HG03558 (cell line): ENCODE results near the gene PPP6R3.
"Not testable (repeated sequence)": the region's sequence is repeated elsewhere in the genome, so short reads cannot be mapped to it uniquely, and the experiment has no call there.

Experiments used
- ATAC-seq: cut with Tn5 transposase; IDR thresholded peaks from one replicate; pipeline ENCODE4 v1.9.1; 2021; ENCODE audit warnings: moderate number of reproducible peaks; ENCODE audit not compliant: unreplicated experiment; ENCODE audit errors: extremely low read depth

PPP6R3 gene

GRCh38 chr11:68589547-68590216 is 129.1 kb downstream of the PPP6R3 start:
- no peak for ATAC-seq

- no peak for ATAC-seq
Observed at GRCh38 chr11:68591719-68592118, 131.2 kb downstream of the PPP6R3 start.

- no peak for ATAC-seq
Observed at GRCh38 chr11:68593441-68593840, 132.9 kb downstream of the PPP6R3 start.

- no peak for ATAC-seq
Observed at GRCh38 chr11:68594123-68594522, 133.6 kb downstream of the PPP6R3 start.

GRCh38 chr11:68596231-68596630 is 135.7 kb downstream of the PPP6R3 start:
- ATAC-seq = no peak

GRCh38 chr11:68598816-68599653 is 138.5 kb downstream of the PPP6R3 start:
- no peak for ATAC-seq

- no peak for ATAC-seq
Observed at GRCh38 chr11:68601147-68601546, 140.6 kb downstream of the PPP6R3 start.

GRCh38 chr11:68609761-68610160 is 149.2 kb downstream of the PPP6R3 start:
- no peak for ATAC-seq

GRCh38 chr11:68610452-68611116 is 150.0 kb downstream of the PPP6R3 start:
- no peak for ATAC-seq

GRCh38 chr11:68615657-68616056 is 155.1 kb downstream of the PPP6R3 start:
- ATAC-seq = no peak

GRCh38 chr11:68617925-68618809 is 157.6 kb downstream of the PPP6R3 start:
- ATAC-seq = no peak

GRCh38 chr11:68621826-68622225 is 161.3 kb downstream of the PPP6R3 start:
- ATAC-seq = no peak

- not testable (repeated sequence) for ATAC-seq
Observed at GRCh38 chr11:68623706-68624105, 163.2 kb downstream of the PPP6R3 start.

- not testable (repeated sequence) for ATAC-seq
Observed at GRCh38 chr11:68625069-68625468, 164.5 kb downstream of the PPP6R3 start.

GRCh38 chr11:68626236-68626635 is 165.7 kb downstream of the PPP6R3 start:
- not testable (repeated sequence) for ATAC-seq

- ATAC-seq = not testable (repeated sequence)
Observed at GRCh38 chr11:68628837-68629236, 168.3 kb downstream of the PPP6R3 start.

- not testable (repeated sequence) for ATAC-seq
Observed at GRCh38 chr11:68632375-68632774, 171.8 kb downstream of the PPP6R3 start.

GRCh38 chr11:68632802-68633201 is 172.2 kb downstream of the PPP6R3 start:
- no peak for ATAC-seq

- ATAC-seq = not testable (repeated sequence)
Observed at GRCh38 chr11:68634606-68635005, 174.1 kb downstream of the PPP6R3 start.

- not testable (repeated sequence) for ATAC-seq
Observed at GRCh38 chr11:68635172-68635571, 174.6 kb downstream of the PPP6R3 start.
